Stimulated activated naive CD4-positive, alpha-beta T cell (primary cell): Measurements from ENCODE around the gene DYDC1.
"Not testable (repeated sequence)": the region's sequence is repeated elsewhere in the genome, so short reads cannot be mapped to it uniquely, and the experiment has no call there.

Experiments
- DNase-seq, 6 experiments: peaks; one replicate each; lab custom pipeline; 2025; lab: John Stamatoyannopoulos, UW

The DYDC1 gene

DNA sequence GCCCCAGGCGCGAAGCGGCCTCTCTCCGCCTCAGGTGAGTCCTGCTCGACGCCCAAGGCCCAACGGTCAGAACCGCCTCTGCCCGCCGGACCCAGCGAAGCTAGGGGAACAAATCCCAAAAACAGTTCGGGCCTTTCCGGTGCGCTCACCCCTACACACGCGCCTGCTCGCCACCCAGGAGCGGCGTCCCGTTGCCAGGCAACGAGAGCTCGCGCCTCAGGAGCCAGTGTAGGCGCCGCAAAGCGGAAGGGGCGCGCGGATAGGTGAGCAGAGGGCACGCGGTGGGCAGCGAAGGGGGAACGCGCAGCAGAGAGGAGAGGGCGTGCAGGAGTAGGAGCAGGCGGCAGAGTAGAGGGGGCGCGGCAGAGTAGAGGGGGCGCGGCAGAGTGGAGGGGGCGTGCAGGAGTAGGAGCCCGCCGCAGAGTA is at the start of gene DYDC1, which contains the start of gene DYDC2:
Gene DYDC1 (minus strand): TSS at position 193 of the 426 bp plus-strand sequence. CDS start 4,154 bp downstream, outside the sequence.
Gene DYDC2 (plus strand): TSS at position 219 of the 426 bp plus-strand sequence. CDS start 5,663 bp downstream, outside the sequence.
- peak; percentile 11 to 57 (median 22) for DNase-seq

DNA sequence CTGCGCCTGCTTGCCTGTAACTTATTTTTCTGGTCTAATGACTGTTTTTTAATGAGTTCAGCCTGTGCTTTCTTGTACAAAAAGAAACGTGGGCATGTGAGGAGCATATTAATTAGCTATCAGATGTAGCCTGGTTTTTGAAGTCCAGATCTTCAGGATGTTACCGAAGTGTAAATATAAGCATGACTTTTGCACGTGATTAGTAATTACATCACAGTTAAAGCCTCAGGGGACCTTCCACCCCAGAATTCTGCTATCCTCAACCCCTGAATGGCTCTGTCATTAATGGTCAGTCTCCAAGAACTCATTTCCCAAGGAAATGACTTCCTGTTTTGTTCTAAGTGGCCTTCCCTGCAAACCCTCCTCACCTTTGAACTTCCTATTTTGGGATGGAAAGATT is 49.6 kb upstream of the DYDC1 start:
- no peak for DNase-seq

DNA sequence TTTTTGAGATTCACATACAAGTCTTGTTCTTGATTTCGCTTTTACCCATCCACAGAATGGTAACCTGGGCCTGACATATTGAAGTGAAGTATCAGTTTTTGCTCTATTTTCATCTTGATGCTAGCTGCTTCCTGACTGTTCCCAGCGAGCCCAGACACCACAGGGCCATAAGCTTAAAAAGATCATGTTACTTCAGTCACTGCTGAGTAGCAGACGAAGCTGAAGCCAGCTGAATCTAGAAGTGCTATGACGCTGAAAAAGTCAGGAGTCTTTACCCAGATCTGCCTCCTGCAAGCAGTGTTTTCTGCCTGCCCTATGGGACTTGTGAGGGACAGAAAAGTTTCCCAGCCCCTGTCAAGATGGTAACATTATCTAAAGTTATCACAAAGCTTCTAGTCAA is 49.1 kb upstream of the DYDC1 start:
- no peak for DNase-seq

DNA sequence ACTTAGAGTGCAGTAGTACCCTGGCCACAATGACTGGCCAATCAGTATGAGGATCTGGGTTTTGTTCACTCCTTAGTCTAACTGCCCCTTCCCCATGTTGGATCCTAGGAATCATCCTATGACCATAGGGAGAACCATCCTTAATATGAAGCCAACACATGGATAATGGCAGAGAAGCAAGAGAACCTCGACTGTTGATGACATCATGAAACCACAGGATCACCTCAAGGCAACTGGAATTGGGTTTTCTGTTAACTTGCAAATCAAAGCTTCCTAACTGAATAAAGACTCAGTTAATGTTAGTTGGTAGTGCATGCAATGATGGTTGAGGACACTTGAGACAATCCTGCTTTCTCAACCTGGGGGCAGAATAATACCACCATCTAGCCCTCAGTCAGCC is 48.5 kb upstream of the DYDC1 start:
- no peak for DNase-seq

DNA sequence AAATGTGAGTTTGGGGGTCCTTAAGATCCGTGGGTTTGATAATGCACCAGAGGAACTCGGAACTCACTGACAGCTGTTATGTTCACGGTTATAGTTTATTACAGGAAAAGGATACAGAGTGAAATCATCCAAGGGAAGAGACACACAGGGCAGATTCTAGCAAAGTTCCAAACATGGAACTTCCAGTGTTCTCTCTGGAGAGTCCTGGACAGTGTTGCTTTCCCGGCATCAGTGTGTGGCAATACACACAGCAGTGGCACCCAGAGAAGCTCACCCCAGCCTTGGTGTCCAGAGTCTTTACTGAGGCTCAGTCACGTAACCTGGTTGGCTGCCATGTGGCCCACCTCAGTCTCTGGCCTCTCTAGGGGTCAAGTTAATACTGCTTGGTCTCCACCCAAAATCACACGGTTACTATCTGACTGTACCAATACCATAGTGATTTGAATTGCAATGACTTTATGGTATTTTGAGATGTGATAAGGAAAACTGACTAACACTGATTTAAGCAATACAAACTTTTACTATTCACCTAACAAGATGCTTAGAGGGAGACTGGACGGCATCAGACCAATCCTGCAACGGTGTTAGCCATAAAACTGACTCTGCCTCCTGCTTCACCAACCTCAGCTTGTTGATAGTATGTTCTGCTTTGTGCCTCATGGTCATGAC is 43.7 kb upstream of the DYDC1 start:
- no peak for DNase-seq

DNA sequence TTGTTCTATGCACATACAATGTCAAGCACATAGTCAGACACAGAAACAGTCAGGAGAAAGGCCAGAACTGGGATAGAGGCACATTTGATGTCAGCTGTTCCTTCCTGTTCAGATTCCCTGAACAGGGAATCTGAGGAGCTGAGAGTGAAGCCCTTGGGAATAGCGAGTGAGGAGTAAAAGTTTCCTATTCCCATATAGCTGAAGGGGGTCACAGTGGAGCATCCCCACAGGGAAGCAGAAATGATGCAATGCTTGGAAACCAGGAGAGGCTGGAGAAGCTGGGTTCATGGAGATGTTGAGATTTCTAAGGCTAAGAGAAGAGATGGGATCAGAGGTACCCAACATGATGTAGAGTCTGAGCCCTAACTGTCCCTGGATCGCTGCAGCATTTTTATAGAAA is 40.5 kb upstream of the DYDC1 start:
- DNase-seq: no peak

DNA sequence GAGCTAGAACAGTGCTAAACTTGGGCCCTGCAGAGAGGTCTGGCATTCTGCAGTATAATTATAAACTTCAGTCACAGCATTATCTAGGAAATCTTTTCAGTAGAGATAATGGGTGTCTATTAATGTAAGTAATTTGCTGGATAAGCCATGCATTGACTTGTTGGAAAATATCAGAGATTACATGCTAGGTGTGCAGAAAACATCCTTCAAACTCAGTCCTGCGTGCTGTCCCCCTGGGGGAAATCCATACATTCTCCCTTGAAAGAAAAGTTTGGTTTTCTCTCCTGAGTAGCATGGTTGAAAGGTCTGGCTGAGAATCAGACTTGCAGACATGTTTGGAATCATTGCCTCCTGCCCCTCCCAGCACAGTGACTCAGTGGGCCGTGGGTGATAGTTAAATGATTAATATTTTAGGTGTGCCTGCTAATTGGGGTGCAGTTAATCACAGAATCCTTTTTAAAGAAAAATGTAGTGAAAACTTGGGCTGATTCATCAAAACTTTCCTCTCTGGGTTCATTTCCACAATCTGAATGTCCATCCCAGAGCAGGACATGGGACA is 37.9 kb upstream of the DYDC1 start:
- no peak for DNase-seq

DNA sequence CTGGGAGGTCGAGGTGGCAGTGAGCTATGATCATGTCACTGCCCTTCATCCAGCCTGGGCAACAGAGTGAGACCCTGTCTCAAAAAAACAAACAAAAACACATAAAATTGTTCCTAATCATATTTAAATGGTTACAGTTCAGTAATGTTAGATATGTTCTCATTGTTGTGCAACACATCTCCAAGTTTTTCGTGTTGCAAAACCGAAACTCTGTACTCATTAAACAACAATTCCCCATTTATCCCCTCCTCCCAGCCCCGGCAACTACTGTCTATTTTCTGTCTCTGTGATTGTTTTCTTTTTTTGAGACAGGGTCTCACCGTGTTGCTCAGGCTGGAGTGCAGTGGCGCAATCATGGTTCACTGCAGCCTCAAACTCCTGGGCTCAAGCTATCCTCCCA is 35.7 kb upstream of the DYDC1 start:
- no peak for DNase-seq

DNA sequence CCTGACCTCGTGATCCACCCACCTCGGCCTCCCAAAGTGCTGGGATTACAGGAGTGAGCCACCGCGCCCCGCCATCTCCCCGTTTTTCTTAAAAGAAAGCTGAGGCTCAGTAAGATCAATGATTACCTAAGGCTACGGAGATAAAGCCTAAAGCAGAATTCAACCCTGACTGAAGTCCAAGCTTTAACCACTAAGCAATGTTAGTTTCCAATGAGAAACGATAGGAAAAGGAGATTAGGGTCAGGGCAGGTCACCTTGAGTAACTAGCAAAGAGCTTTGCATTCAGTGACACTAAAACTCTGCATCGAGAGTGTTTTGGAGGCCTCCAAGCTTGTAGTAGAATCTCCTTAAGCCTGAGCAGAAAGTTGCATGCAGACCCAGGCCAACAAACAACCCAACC is 34.2 kb upstream of the DYDC1 start:
- DNase-seq: no peak

DNA sequence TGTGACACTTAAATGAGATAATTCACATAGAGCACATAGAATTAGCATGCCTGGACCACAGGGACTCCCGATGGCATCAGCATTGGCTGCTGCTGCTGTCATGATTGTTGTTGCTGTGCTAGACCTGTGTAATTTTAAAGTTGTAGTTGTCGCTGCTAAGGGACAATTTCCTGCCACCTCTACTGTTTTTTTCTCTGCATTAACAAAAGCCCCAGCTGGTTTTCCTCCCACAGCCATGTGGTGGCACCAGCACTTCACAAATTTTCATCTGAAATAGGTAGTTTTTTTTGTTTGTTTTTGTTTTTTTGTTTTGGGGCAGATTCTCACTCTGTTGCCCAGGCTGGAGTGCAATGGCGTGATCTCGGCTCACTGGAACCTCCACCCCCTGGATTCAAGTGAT is 26.4 kb upstream of the DYDC1 start:
- DNase-seq: peak; percentile 13 to 75 (median 56)

DNA sequence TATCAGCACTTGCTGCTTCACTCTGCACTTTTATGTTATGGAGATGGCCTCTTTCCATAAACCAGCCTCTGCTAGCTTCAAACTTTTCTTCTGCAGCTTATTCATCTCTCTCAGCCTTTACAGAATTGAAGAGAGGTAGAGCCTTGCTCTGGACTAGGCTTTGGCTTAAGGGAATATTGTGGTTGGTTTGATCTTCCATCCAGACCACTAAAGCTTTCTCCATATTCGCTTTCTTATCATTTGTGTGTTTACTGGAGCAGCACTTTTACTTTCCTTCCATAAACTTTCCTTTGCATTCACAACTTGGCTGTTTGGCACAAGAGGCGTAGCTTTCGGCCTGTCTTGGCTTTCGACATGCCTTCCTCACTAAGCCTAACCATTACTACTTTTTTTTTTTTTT is 23.6 kb upstream of the DYDC1 start:
- no peak for DNase-seq

DNA sequence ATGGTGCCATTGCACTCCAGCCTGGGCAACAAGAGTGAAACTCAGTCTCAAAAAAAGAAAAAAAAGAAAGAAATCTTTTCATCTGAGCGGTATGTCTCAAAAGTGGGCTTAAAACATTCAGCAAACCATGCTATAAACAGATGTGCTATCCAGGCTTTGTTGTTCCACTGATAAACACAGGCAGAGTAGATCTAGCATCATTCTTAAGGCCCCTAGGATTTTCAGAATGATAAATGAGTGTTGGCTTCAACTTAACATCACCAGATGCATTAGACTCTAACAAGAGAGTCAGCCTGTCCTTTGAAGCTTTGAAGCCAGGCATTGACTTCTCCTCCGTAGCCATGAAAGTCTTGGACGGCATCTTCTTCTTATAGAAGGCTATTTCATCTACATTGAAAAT is 23.1 kb upstream of the DYDC1 start:
- DNase-seq: no peak

DNA sequence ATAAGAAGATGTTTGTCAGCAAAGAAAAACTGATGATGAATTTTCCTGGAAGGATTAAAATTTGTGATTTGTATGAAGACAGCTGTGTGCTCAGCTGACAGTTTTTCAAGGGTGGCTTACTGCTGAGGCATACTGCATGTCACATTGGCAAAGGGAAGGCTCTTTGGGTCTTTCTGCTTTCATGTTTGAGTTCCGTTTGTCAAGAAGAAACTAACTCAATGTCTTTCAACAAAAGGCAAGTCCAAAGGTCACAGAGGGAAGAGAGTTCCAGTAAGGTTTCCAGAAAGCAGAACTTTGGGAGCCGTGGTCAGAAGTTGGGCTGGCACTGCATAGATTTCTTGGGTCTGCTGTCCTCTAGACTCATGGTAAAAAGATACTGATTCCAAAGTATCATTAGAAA is 16.9 kb upstream of the DYDC1 start:
- DNase-seq: no peak

DNA sequence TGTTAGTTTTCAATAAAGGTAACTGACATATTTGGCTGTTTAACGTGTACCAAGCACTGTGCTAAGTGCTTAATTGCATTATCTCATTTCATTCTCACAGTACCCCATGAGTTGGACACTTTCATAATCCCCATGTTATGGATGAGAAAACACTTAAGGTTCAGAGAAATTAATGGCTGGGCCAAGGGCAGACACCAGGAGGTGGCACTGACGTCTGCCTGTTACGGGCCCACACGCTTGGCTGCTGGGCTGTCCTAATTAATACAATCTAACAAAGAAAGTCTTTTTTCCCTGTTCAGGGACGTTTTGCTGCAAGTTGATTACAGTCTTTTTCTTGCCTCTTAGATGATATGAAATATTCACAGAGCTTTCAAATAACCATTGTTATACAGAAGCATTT is 16.1 kb upstream of the DYDC1 start:
- no peak for DNase-seq

DNA sequence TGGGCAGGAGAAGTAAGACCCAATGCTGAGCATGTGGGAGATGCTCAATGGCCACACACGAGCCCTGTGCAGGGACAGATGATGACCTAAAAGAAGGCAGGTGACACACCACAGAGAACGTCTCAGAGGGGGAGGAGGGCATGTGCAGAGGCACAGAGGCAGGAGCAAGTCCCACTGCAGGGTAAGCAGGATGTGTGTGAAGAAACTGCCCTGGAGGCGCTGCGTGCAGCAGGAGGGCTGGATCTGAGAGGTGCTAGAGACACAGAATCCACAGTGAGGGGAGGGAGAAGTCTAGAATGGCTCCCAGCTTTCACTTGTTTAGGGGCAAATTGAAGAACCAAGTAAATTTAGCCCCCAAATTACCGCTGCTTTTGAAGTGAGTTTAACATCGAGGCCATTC is 14.9 kb upstream of the DYDC1 start:
- no peak for DNase-seq

DNA sequence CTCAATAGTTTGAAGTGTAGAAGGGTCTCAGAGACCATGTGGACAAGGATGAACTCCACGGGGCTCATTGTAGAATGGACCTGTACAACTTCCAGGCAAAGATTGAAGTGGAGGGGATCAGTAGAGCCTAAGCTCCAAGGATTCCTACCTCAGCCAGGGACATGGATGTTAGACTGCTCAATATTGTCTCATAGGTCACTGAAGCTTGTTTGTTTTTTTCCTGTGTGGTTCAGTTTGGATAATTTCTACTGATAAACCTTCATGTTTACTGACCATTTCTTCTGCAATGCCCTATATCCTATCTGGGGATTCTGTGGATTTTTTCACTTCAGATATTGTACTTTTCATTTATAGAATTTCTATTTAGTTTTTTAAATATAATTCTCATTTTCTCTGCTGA is 9.0 kb upstream of the DYDC1 start:
- DNase-seq: no peak

DNA sequence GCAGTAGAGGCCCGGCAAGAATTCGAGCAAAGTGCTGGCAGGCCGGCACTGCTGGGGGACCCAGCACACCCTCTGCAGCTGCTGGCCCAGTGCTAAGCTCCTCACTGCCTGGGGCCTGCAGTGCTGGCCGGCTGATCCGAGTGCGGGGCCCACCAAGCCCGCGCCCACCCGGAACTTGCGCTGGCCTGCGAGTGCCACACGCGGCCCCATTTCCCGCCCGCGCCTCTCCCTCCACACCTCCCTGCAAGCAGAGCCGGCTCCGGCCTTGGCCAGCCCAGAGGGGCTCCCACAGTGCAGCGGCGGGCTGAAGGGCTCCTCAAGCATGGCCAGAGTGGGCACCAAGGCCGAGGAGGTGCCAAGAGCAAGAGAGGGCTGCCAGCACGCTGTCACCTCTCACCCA is 3.1 kb upstream of the DYDC1 start:
- no peak for DNase-seq

DNA sequence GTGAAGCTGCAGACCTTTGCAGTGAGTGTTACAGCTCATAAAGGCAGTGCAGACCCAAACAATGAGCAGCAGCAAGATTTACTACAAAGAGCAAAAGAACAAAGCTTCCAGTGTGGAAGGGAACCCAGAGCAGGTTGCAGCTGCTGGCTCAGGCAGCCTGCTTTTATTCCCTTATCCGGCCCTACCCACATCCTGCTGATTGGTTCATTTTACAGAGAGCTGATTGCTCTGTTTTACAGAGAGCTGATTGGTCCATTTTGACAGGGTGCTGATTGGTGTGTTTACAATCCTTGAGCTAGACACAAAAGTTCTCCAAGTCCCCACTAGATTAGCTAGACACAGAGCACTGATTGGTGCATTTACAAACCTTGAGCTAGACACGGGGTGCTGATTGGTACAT is 2.4 kb upstream of the DYDC1 start:
- not testable (repeated sequence) for DNase-seq

DNA sequence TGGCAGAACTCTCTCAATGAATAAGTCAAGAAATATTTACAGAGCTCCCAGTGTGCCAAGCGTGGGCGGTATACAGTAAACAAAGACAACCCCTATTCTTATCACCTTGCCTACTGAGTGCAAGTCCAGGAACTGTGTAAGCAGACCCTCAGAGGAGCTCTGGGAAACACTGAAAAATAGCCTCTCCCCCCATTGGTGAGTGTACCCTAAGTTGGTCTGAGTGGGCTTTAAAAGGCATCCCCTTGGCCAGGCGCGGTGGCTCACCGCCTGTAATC is 1.2 kb upstream of the DYDC1 start:
- DNase-seq: no peak

DNA sequence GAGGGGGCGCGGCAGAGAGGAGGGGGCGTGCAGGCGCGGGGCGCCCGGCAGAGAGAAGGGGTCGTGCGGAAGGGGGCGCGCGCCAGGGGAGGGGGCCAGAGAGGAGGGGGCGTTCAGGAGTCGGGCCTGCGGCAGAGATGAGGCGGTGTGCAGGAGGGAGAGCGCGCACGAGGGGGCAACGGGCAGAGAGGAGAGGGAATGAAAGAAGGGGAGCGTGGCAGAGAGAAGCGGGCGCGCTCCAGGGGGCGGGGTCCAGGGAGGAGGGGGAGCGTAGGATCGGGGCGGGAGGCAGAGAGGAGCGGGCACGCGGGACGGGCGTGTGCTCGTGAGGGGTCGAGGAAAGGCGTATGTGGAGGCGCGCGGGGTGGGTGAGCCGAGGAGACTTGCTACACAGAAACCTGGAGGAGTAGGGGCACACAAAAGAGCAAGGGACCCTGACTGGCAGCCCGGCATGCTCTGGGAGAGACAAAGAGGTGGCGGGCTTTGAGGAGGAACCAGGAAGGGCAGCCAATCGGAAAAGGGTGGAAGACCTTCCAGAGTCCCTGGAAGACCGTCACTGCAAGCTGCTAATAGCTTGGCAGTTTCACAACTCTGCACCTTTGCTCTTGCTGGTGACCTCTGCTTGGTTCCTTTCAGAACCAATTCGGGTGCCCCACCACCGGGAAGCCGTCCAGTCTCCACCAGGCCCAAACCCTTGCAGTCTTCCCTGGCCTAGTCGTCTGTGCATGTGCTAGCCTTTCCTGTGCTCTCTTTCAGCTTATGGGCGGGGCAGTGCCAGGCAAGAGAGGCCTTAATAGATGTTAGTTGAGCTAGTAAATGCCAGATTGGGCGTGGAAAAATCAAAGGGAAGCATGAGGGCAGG is 665 bp upstream of the DYDC1 start:
- DNase-seq: peak in 1 of 6 experiments; percentile 9

DNA sequence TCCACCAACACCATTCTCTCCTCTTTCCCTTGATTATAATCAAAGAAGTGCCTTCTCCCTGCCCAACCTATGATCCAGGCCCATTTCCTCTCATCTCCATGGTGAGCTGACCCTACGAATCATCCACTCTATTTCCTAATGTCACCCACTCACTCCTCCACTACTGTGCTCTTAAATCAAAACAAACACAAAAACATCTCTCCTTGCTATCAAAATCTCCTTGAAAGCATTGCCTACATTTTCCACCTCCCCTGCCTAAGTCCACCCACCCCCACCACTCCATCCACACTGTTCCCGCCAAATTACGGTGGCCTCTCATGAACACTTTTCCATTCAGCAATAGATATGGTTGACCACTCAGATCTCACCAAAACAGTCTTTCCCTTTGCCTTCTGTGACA is 5.3 kb downstream of the DYDC1 start:
- DNase-seq: no peak

DNA sequence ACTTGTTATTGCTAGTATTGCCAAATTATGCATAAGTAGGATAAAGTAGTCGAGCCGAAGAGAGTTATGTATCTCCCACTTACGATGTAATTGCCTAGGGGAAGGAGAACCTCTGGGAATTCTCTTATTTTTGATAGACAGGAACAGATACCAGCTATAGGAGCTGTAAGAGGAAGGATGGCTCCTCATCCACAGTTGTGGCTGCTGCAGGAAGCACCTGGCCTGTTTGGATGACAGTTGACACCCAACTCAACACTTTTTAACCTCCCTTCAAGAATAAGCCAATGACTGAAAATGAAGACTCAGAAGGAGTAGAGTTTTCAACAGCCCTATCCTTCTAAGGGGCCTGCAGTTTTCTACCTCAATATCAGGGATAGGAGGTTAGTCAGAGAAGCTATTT is 6.3 kb downstream of the DYDC1 start:
- DNase-seq: no peak

DNA sequence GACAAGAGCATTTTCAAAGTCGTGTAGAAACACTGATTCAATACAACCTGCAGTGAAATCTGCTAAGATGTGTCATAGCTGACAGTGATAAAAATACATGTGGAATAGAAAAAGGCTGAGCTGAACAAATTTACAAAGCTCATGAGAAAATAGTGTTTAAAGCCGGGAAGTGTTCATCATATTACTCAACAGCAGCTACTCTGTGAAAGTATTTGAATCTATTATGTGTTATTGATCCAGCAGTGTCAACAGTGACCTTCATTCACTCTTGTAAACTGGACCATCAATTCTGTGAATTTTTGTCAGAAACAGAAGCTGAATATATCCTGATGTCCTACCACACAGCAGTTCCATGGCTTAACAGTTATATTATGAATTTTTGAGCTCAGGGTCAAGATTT is 11.6 kb downstream of the DYDC1 start:
- no peak for DNase-seq
